ENCODE data around the gene PLCB2. TPM values are rescaled to one million over a fixed set of nuclear protein-coding genes. Genes with fewer than 3 reads are reported as not detected.

Gene PLCB2
- total RNA-seq, 1 experiment from 2014 or later: 7.4 TPM

DNA sequence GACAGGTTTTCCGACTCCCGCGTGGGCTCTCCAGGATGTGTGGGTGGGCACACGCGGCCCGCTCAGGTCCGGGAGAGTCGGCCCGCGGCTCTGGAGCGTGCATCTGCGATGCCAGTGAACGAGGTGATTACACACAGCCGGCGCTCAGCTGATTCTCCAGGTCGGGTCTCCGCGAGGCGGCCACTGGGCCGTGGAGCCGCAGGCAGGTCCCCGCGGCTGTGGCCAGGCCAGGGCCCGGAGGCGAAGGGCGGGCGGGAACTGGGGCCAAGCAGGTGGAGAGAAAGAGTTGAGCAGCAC is 55.6 kb downstream of the PLCB2 start:
- Mint-ChIP-seq H3K4me1 (peaks cover 10 to 17% of the 10 kb centered on the region in 2 experiments), H3K36me3 (ENCODE audit: insufficient read depth in 1 of 3, low read depth in 3 of 3) (peaks cover 0 to 3% (median under 1%) of the 10 kb centered on the region in 3 experiments; a peak in 2 of 7 replicates), H3K4me3 (peak overlapping the region; percentile 47 to 58; a peak in 3 of 5 replicates), H3K27ac (no peak overlapping the region), H3K27me3 (ENCODE audit: low read depth) (peaks cover 48% of the 10 kb centered on the region), H3K9me3 (no peaks in the 10 kb centered on the region; a peak in 1 of 5 replicates)
- Histone ChIP-seq H3K27ac (ENCODE audit: insufficient read length, low read depth, low read length) (no peak overlapping the region), H2BK5ac (ENCODE audit: insufficient read length, low read length) (no peak overlapping the region), H4K5ac (ENCODE audit: insufficient read length, low read depth, low read length) (no peak overlapping the region), H3T11ph (ENCODE audit: low read length) (no peak overlapping the region), H3K27me3 (ENCODE audit: insufficient read depth, low read length) (peaks cover 16% of the 10 kb centered on the region; the same call in 1 of the 2 replicates), H3K18ac (ENCODE audit: insufficient read length, low read depth, low read length) (no peak overlapping the region), H3K14ac (ENCODE audit: insufficient read depth, low read length) (no peak overlapping the region; the same call in 1 of the 2 replicates), H3K4me1 (ENCODE audit: insufficient read depth, low read length) (no peaks in the 10 kb centered on the region), H3K23me2 (ENCODE audit: insufficient read length, low read depth, low read length, poor library complexity, severe bottlenecking) (peaks cover 9% of the 10 kb centered on the region), H4K91ac (ENCODE audit: insufficient read length, low read depth, low read length) (no peak overlapping the region), H4K8ac (replicated peaks; ENCODE audit: insufficient read length, low read depth, low read length) (no peak overlapping the region), H2BK120ac (ENCODE audit: low read depth, low read length, poor library complexity, severe bottlenecking) (no peak overlapping the region), H3K9me3 (ENCODE audit: control insufficient read depth, low read depth, low read length) (no peaks in the 10 kb centered on the region), H3K4ac (ENCODE audit: low read depth, low read length) (no peak overlapping the region), H2BK15ac (ENCODE audit: low read depth, low read length) (no peak overlapping the region), H3K4me2 (ENCODE audit: insufficient read depth, insufficient read length, low read length) (peak overlapping the region; percentile 45), H3K79me2 (ENCODE audit: insufficient read depth, low read length) (no peaks in the 10 kb centered on the region), H3K9ac (ENCODE audit: extremely low read depth, insufficient read length, low read length) (no peak overlapping the region), H3K56ac (ENCODE audit: insufficient read length, low read depth, low read length) (no peak overlapping the region), H3K23ac (ENCODE audit: insufficient read length, low read depth, low read length) (no peak overlapping the region), H2AFZ (ENCODE audit: low read length) (no peak overlapping the region), H3K79me1 (ENCODE audit: insufficient read depth, low read depth, low read length, poor library complexity, severe bottlenecking) (no peaks in the 10 kb centered on the region), H2AK5ac (ENCODE audit: insufficient read length, low read length) (no peak overlapping the region), H2BK12ac (ENCODE audit: insufficient read length, low read depth, low read length) (no peak overlapping the region), H4K20me1 (ENCODE audit: control insufficient read depth, insufficient read depth, insufficient read length) (no peaks in the 10 kb centered on the region), H2BK20ac (ENCODE audit: low read depth, low read length, poor library complexity, severe bottlenecking) (no peak overlapping the region)
- WGBS (ENCODE audit: extremely low coverage, insufficient read length, low lambda C conversion rate): no CpG with 5 or more reads among the region's 27 CpGs
- TF ChIP-seq CTCF (conservative IDR thresholded peaks at IDR 0.05): no peak
- DNase-seq: no peak

Data from H9 (cell line).